Gastrocnemius medialis (tissue), 4 donors: ENCODE measurements around the gene CRTC2. TPM values are rescaled to one million over a fixed set of nuclear protein-coding genes. Genes with fewer than 3 reads are reported as not detected.
A peak's percentile ranks its signal among the peaks of the same experiment; 100 is the strongest.

Experiments used
- ATAC-seq, 2 donors: fragments of 150-250 bp; one replicate each; pipeline ENCODE4 v1.9.1; 2016
- DNase-seq, 2 donors: peaks; one replicate each; pipeline ENCODE4 v3.0.0-alpha.2; 2019
- H3K27ac ChIP-seq, 4 donors: fragments of 200-600 bp; sonication (generic); 1 replicate in 1 of 4; 2 replicates in 3 of 4; pipeline ENCODE4 v1.5.1; 2016 to 2018; ENCODE audit warnings: mild to moderate bottlenecking in 2 of 4, moderate library complexity in 1 of 4
- H3K27me3 ChIP-seq, 3 donors: fragments of 200-600 bp; sonication (generic) in 2 of 3; 1 replicate in 1 of 3; 2 replicates in 2 of 3; pipeline versions ENCODE4 v1.5.1 to v1.6.0; 2016 to 2019; ENCODE audit warnings: mild to moderate bottlenecking in 1 of 3, moderate library complexity in 1 of 3
- H3K36me3 ChIP-seq, 2 donors: fragments of 200-600 bp; sonication (generic) in 1 of 2; one replicate each; pipeline ENCODE4 v1.5.1; 2017 to 2018
- H3K4me1 ChIP-seq, 2 donors: fragments of 200-600 bp; sonication (generic) in 1 of 2; one replicate each; pipeline ENCODE4 v1.5.1; 2016 to 2017; ENCODE audit warnings: mild to moderate bottlenecking in 2 of 2
- H3K4me3 ChIP-seq, 4 donors: fragments of 200-600 bp; sonication (generic) in 3 of 4; 1 replicate in 1 of 4; 2 replicates in 3 of 4; pipeline ENCODE4 v1.5.1; 2016 to 2019; ENCODE audit warnings: mild to moderate bottlenecking in 2 of 4
- H3K9me3 ChIP-seq, 3 donors: fragments of 200-600 bp; sonication (generic) in 2 of 3; 1 replicate in 1 of 3; 2 replicates in 2 of 3; pipeline ENCODE4 v1.5.1; 2016 to 2019
- CTCF ChIP-seq, 5 experiments: fragments of 450-650 bp in 3 of 5; fragments of 200-600 bp in 2 of 5; sonication (generic) in 2 of 5; IDR thresholded peaks in 4 of 5; conservative IDR thresholded peaks in 1 of 5; 1 replicate in 4 of 5; 2 replicates in 1 of 5; pipeline ENCODE4 v1.5.1; 2016 to 2019; ENCODE audit warnings: antibody characterized with exemption in 5 of 5, mild to moderate bottlenecking in 3 of 5, moderate library complexity in 3 of 5
- POLR2A ChIP-seq, 2 donors: fragments of 450-650 bp; IDR thresholded peaks; one replicate each; pipeline ENCODE4 v1.6.1; 2017; ENCODE audit warnings: antibody characterized with exemption in 2 of 2, mild to moderate bottlenecking in 2 of 2, moderate library complexity in 2 of 2
- in situ Hi-C, 4 donors: fragments of 200-750 bp; cut with MboI; loops; one replicate each; pipeline versions ENCODE4 v1.15.0 to v1.8.0; 2017; ENCODE audit warnings: low sequenced_read_pairs in 4 of 4
- intact Hi-C: fragments of 100-400 bp; cut with DNase I; formaldehyde crosslinking; loops from one replicate; pipeline ENCODE4 v1.15.1; 2023; ENCODE audit warnings: low total_unique reads
- total RNA-seq, 4 donors: library from RNA; depleted of rRNA; stranded (reverse); fragments of >200 nt; gene quantifications; one replicate each; pipeline versions ENCODE4 v1.1.0 to v1.2.3, GENCODE V29; 2016

The CRTC2 gene
- total RNA-seq, 4 donors from 2014 or later, result 17.4 to 27.1 (median 23.3) TPM

- no peak overlapping the region for H3K4me3 ChIP-seq
- peak in 1 of 2 donors; percentile 6 for DNase-seq
- in situ Hi-C loops (no loop called here), intact Hi-C loops (no loop called here)
- H3K27me3 ChIP-seq, result no peaks in the 10 kb centered on the region
- ATAC-seq, result no peak
- H3K36me3 ChIP-seq, result peaks cover 4 to 90% of the 10 kb centered on the region in 2 donors
- no peak overlapping the region for H3K27ac ChIP-seq
- TF ChIP-seq POLR2A (IDR thresholded peaks at IDR 0.05) (no peak), CTCF (IDR thresholded peaks at IDR 0.05 in 4 of 5, conservative IDR thresholded peaks at IDR 0.05 in 1 of 5) (no peak)
- no peaks in the 10 kb centered on the region for H3K9me3 ChIP-seq
- no peaks in the 10 kb centered on the region for H3K4me1 ChIP-seq
These were observed 24.5 kb downstream of the CRTC2 start for GRCh38 chr1:153933955-153934354.

- no peak for ATAC-seq
- in situ Hi-C loops (no loop called here), intact Hi-C loops (no loop called here)
- peaks cover 4 to 85% of the 10 kb centered on the region in 2 donors for H3K36me3 ChIP-seq
- H3K27ac ChIP-seq, result no peak overlapping the region
- no peak overlapping the region for H3K4me3 ChIP-seq
- TF ChIP-seq CTCF (IDR thresholded peaks at IDR 0.05 in 4 of 5, conservative IDR thresholded peaks at IDR 0.05 in 1 of 5) (no peak), POLR2A (IDR thresholded peaks at IDR 0.05) (no peak)
- DNase-seq, result peak in 1 of 2 donors; percentile 10
- no peaks in the 10 kb centered on the region for H3K4me1 ChIP-seq
- H3K27me3 ChIP-seq, result no peaks in the 10 kb centered on the region
- H3K9me3 ChIP-seq, result no peaks in the 10 kb centered on the region
These were observed 25.0 kb downstream of the CRTC2 start for GRCh38 chr1:153933430-153933829.

- Histone ChIP-seq H3K27ac (no peak overlapping the region), H3K36me3 (peaks cover 4 to 78% of the 10 kb centered on the region in 2 donors), H3K27me3 (no peaks in the 10 kb centered on the region), H3K4me3 (no peak overlapping the region), H3K9me3 (no peaks in the 10 kb centered on the region), H3K4me1 (no peaks in the 10 kb centered on the region)
- DNase-seq (peak in 1 of 2 donors; percentile 10), ATAC-seq (no peak)
- in situ Hi-C loops (no loop called here), intact Hi-C loops (no loop called here)
- TF ChIP-seq POLR2A (IDR thresholded peaks at IDR 0.05), result no peak
- no peak for TF ChIP-seq CTCF (IDR thresholded peaks at IDR 0.05 in 4 of 5, conservative IDR thresholded peaks at IDR 0.05 in 1 of 5)
These were observed 26.0 kb downstream of the CRTC2 start for GRCh38 chr1:153932156-153933131.

- in situ Hi-C loops, result loop anchor here in 1 of 4 donors (10.0 kb wide), 1 partner anchor 55 kb away; the partner anchor contains the start of gene RAB13
- H3K4me1 ChIP-seq, result no peaks in the 10 kb centered on the region
- H3K9me3 ChIP-seq, result no peaks in the 10 kb centered on the region
- intact Hi-C loops, result no loop called here
- H3K4me3 ChIP-seq, result no peak overlapping the region
- no peaks in the 10 kb centered on the region for H3K27me3 ChIP-seq
- no peak overlapping the region for H3K27ac ChIP-seq
- peaks cover 0 to 56% of the 10 kb centered on the region in 2 donors for H3K36me3 ChIP-seq
- no peak for TF ChIP-seq CTCF (IDR thresholded peaks at IDR 0.05 in 4 of 5, conservative IDR thresholded peaks at IDR 0.05 in 1 of 5)
- TF ChIP-seq POLR2A (IDR thresholded peaks at IDR 0.05), result no peak
- ATAC-seq (no peak), DNase-seq (peak in 1 of 2 donors; percentile 7)
These were observed 28.1 kb downstream of the CRTC2 start for GRCh38 chr1:153929981-153930948.
